Stimulated activated naive CD8-positive, alpha-beta T cell treated with anti-CD3 and anti-CD28 coated beads, Interleukin-15, amount 100 ng/mL, for 72 hours (primary cell): ENCODE data around the gene NOP14.

ENCODE experiments used
- ATAC-seq: fragments of 150-1000 bp; cut with Tn5 transposase; 2 replicates; pipeline ENCODE4 v1.10.0; 2021; ENCODE audit warnings: mild to moderate bottlenecking, moderate library complexity
- DNase-seq, 2 donors: peaks; one replicate each; pipeline ENCODE4 v3.0.0; 2021 to 2022
- H3K27ac Mint-ChIP-seq, 2 donors: one replicate each; pipeline ENCODE4 v1.8.0; 2022; ENCODE audit warnings: mild to moderate bottlenecking in 2 of 2, mixed read lengths in 2 of 2, moderate library complexity in 2 of 2
- H3K27me3 Mint-ChIP-seq: one replicate; pipeline ENCODE4 v1.8.0; 2022; ENCODE audit warnings: mixed read lengths
- H3K4me1 Mint-ChIP-seq: one replicate; pipeline ENCODE4 v1.8.0; 2022; ENCODE audit warnings: mild to moderate bottlenecking, mixed read lengths
- H3K4me3 Mint-ChIP-seq, 2 donors: one replicate each; pipeline ENCODE4 v1.8.0; 2022; ENCODE audit warnings: mild to moderate bottlenecking in 2 of 2, mixed read lengths in 2 of 2, moderate library complexity in 1 of 2
- H3K9me3 Mint-ChIP-seq, 2 donors: one replicate each; pipeline ENCODE4 v1.8.0; 2022; ENCODE audit warnings: mixed read lengths in 2 of 2

The NOP14 gene

DNA sequence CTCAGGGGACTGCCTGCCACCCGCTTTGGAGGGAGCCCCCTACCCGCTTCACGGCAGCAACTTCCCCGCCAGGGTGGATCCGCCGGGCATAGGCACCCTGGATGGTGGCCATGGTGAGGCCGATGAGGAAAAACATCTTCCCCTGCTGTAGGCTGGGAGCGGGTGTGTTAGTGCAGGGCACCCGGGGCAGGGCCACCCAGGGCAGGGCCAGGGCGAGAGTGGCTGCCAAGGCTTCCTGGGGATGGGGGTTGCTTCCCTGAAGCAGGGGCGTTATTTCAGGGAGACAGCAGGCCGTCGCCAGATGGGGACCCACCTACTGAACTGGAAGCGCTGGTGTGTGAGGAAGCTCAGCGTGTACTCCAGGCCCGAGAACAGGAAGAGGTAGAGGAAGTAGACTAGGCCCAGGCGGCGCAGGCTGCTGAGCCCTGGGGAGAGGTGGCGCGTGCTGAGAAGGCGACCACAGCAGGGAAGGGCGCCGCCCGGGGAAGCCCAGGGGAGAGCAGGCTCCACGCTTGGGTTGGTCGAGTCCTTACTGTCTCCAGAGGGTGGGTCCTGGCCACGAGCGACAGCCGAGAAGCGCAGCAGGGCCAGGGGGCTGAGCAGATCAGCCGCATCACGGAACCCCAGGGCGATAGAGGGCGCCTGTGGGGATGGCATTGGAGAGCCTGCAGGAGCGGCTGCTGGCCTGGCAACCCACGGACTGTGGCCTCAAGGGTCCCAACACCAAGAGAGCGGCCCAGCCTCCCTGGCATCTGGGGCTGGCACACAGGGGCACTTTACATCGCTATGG lies 31.5 kb downstream of the NOP14 start:
- peak; percentile 43 for ATAC-seq
- Mint-ChIP-seq H3K4me1 (peaks cover 50% of the 10 kb centered on the region), H3K27ac (peak overlapping the region; percentile 59 to 72), H3K4me3 (peak overlapping the region; percentile 90 to 93), H3K9me3 (no peaks in the 10 kb centered on the region), H3K27me3 (no peaks in the 10 kb centered on the region)
- peak; percentile 49 to 66 for DNase-seq

DNA sequence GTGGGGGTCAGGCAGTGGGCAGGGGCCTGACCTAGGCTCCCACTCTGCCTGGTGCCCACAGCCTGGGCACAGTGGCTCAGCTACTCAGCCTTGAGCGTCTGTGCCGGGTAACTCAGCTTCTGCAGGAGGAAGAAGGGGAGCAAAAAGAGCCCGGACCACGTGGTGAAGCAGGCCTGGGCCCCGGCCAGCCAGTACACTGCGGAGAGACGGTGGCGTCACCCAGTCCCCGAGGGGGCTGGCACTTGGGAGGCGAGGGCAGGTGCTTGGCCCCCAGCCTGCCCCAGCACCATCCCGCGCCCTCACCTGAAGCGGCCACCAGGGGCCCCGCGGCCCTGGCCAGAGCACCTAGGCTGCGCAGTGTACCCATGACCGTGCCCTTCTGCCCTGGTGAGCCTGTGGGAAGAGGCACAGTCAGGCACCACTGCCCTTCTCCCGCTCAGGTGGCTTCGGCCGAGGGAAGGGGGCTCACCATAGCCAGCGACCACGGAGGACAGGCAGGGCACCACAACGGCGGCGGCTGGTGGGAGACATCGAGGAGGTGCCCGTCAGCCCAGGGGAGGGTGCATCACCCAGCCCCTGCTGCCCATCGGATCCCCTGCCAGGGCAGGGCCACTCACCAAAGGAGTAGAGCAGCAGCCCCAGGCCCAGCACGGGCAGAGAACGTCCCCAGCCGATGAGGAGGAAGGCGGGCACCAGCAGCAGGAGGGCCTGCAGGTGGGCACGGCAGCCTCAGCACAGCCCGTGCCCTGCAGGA lies 32.3 kb downstream of the NOP14 start:
- Mint-ChIP-seq H3K27me3 (no peaks in the 10 kb centered on the region), H3K4me3 (peak overlapping the region in 1 of 2 donors; percentile 93), H3K9me3 (no peaks in the 10 kb centered on the region), H3K4me1 (peaks cover 42% of the 10 kb centered on the region), H3K27ac (peak overlapping the region; percentile 59 to 72)
- no peak for ATAC-seq
- DNase-seq: no peak

DNA sequence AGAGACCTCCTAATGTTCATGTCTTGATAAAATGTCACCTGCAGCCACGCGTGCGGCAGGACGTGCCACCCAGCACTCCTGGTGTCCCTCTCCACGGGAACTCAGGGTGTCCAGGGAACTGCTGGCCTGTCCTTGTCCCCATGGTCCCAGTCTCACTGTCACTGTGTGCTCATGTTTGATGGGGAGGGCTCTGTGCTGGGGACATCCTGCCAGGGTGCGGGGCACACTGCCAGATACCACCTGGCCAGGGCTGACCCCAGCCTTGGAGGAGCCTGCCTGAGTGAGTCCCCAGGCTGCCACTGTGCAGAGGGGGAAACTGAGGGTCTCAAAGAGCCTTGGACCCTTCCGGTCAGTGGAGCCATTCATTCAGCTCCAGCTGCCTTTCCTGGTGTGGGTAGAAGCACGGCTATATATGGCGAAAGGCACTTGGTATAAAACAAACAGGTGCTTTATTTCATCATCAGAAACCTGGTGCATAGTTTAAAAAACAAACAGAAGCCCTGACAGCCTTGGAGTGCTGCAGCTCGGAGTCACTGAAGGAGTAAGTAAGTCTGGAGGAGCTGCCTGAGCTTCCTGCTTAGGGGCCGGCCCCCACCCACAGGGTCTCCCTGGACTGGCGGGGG lies 33.0 kb downstream of the NOP14 start:
- DNase-seq (no peak), ATAC-seq (no peak)
- Mint-ChIP-seq H3K9me3 (no peaks in the 10 kb centered on the region), H3K27ac (no peak overlapping the region), H3K4me1 (peaks cover 35% of the 10 kb centered on the region), H3K27me3 (no peaks in the 10 kb centered on the region), H3K4me3 (peak overlapping the region in 1 of 2 donors; percentile 13)

DNA sequence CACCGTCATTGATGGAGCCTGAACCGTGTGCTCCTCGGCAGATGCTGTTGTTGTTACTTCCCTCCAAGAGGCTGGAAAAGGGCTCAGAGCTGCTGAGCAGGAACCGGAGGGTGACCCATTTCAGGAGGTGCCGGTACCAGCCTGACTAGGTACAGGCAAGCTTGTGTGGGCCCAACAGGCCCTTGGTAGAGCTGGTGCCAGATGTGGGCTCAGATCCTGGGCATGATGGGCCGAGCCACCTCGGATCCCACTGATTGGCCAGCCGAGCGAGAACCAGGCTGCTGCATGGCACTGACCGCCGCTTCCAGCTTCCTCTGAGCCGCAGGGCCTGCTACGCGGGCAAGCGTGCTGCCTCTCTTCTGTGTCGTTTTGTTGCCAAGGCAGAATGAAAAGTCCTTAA lies 33.7 kb downstream of the NOP14 start:
- no peak overlapping the region for H3K4me3 Mint-ChIP-seq
- ATAC-seq: no peak
- no peak for DNase-seq
- H3K27ac Mint-ChIP-seq: peak overlapping the region in 1 of 2 donors; percentile 48
- no peaks in the 10 kb centered on the region for H3K9me3 Mint-ChIP-seq
- peaks cover 35% of the 10 kb centered on the region for H3K4me1 Mint-ChIP-seq
- no peaks in the 10 kb centered on the region for H3K27me3 Mint-ChIP-seq

DNA sequence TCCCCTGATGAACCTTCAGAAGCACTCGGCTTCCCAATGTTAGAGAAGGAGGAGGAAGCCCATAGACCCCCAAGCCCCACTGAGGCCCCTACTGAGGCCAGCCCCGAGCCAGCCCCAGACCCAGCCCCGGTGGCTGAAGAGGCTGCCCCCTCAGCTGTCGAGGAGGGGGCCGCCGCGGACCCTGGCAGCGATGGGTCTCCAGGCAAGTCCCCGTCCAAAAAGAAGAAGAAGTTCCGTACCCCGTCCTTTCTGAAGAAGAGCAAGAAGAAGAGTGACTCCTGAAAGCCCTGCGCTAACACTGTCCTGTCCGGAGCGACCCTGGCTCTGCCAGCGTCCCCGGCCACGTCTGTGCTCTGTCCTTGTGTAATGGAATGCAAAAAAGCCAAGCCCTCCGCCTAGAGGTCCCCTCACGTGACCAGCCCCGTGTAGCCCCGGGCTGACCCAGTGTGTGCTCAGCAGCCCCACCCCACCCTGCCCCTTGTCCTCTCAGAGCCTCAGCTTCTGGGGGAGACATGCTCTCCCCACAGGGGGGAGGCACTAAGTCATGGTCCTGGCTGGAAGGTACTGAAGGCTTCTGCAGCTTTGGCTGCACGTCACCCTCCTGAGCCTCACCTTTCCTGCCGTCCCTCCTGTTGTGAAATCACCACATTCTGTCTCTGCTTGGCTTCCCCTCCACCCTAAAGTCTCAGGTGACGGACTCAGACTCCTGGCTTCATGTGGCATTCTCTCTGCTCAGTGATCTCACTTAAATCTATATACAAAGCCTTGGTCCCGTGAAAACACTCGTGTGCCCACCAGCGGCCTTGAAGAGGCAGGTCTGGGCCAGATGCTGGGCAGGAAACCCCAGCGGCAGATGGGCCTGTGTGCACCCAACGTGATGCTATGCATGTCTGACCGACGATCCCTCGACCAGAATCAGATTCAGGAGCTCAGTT lies 34.7 kb downstream of the NOP14 start:
- no peaks in the 10 kb centered on the region for H3K27me3 Mint-ChIP-seq
- no peak overlapping the region for H3K4me3 Mint-ChIP-seq
- ATAC-seq (no peak), DNase-seq (no peak)
- H3K9me3 Mint-ChIP-seq: no peaks in the 10 kb centered on the region
- peaks cover 38% of the 10 kb centered on the region for H3K4me1 Mint-ChIP-seq
- peak overlapping the region in 1 of 2 donors; percentile 71 for H3K27ac Mint-ChIP-seq

DNA sequence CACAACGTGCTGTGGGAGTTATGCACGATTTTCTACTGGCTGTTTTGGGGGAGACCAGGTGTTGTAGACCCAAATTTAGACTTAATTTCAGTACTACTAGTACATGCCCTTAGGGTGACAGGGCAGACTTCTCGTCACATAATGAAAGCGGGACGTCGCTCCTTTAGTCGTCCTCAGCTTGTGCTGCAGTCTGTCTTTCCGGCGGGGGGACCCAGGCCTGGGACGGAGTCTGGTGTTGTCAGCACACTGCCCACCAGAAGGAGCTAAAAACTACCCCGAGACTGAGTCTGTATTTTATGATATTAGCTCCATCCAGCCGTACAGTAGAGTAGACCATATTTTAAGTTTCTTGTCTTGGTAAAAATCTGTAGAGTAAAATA lies 35.5 kb downstream of the NOP14 start:
- Mint-ChIP-seq H3K9me3 (no peaks in the 10 kb centered on the region), H3K27me3 (no peaks in the 10 kb centered on the region), H3K27ac (no peak overlapping the region), H3K4me1 (peaks cover 38% of the 10 kb centered on the region), H3K4me3 (no peak overlapping the region)
- ATAC-seq (no peak), DNase-seq (no peak)

DNA sequence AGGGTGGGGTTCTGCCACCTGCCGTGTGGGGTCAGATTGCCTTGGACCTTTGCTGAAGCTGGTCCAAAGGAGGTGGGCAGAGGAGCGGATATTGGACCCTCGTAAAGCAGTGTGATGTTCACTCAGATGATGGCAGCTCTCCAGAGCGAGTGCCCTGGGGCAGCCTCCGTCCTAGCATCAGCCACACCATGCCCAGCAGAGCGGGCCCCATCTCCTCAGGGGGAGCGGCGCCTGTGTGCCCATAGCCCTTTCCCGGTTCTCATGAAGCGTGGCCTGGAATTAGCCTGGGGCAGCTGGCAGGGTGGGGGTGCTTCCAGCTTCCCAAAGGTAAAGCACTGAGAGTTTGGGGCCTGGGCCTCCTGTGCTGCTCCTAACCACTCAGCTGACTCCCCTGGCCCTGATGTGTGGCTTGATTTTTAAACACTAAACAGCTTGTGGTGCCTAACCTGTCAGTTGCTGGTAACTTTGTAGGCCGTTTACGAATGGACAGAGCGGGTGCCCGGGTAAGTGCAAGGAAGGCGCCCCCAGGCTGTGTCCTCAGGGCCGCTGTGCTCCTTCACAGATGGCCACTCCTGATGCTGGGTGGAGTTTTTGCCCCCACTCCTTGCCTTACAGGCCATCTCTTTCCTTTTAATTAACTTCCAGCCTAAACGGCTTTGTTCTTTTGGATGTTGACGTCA lies 36.0 kb downstream of the NOP14 start:
- H3K27ac Mint-ChIP-seq: peak overlapping the region in 1 of 2 donors; percentile 76
- DNase-seq (no peak), ATAC-seq (no peak)
- peaks cover 38% of the 10 kb centered on the region for H3K4me1 Mint-ChIP-seq
- H3K4me3 Mint-ChIP-seq: no peak overlapping the region
- no peaks in the 10 kb centered on the region for H3K27me3 Mint-ChIP-seq
- H3K9me3 Mint-ChIP-seq: no peaks in the 10 kb centered on the region

DNA sequence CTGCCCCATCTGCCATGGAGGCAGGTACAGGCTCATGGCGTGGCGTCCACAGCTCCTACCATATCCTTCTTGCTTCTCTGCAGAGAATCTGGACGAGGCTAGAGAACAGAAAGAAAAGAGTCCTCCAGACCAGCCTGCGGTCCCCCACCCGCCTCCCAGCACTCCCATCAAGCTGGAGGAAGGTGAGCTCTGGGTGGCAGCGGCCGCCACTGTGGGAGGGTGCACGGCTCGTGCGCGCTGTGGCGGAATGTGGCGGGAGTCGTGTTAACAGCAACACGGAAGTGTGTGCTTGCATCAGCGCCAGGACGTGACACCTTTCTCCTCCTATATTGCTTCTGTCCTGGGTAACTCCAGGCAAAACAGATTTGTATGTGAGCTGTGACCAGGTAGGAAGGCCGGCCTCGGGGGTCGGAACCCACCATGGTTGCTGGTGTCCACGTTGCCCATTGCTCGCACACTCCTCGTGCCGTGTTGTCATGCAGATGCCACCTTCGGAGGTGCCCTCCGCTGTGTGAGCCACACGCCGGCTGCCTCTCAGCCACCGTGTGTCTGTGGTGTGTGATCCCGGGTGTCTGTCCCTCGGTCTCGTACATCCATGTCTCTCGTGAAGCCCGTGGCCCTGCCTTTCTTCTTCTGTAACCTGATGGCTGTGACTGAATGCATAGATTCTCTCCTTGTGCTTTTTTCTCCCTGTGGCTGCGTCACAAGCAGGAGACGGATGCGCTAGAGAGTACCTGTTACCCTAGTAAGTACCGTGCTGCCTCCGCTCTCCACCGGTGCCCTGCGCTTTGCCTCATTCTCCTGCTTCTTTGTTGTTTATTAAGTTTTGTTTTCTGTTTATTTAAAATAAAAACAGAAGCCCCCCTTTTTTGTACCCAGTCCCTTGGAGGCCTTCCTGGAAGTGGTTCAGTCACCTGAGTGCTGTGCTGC lies 37.0 kb downstream of the NOP14 start:
- Mint-ChIP-seq H3K4me1 (peaks cover 38% of the 10 kb centered on the region), H3K27ac (peak overlapping the region; percentile 11 to 76), H3K9me3 (no peaks in the 10 kb centered on the region), H3K27me3 (no peaks in the 10 kb centered on the region), H3K4me3 (no peak overlapping the region)
- no peak for ATAC-seq
- no peak for DNase-seq

DNA sequence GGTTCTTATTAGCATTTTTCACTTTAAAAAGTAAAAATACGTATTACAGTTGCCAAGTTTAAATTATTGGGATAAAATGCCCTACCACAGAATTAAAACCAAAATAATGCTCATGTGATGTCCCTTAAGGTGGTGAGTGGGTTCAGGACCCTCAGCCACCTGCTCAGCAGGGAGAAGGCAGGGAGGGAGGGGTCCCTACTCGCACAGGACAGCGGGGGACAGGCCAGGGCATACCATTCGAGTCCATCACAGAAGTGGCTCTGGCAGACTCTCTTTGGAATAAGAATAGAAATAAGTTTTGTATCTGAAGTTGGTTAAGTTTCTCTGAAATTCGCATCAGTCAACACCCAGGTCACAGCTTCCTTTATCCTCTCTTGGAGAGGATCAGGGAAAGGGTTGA lies 37.7 kb downstream of the NOP14 start:
- H3K9me3 Mint-ChIP-seq: no peaks in the 10 kb centered on the region
- no peak for DNase-seq
- H3K4me1 Mint-ChIP-seq: peaks cover 38% of the 10 kb centered on the region
- H3K27me3 Mint-ChIP-seq: no peaks in the 10 kb centered on the region
- H3K4me3 Mint-ChIP-seq: no peak overlapping the region
- no peak for ATAC-seq
- no peak overlapping the region for H3K27ac Mint-ChIP-seq

DNA sequence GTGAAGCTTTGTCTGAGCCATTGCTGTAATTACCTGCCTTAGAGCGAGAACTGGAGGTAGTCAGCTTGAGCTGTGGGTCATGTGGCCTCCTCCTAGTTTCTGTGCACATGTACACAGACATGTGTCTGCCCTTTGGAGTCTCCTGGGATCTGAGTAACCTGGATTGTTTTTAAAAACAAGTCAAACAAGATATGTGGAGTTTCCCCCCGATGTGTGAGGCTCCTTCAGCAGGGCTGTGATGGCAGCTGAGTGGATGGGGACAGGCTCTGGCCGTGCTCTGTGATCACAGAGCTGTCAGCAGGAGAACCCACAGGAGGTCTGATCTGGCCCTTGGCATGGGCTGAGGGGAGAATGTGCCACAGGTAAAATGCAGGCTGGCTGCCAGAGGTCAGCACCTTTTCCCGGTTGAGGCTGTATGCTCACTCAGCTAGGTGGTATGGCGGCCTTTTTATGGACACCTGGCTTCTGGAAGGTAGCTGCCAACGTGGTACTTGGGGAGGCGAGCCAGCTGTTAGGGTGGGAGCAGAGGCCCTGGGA lies 38.4 kb downstream of the NOP14 start:
- Mint-ChIP-seq H3K4me3 (no peak overlapping the region), H3K4me1 (peaks cover 41% of the 10 kb centered on the region), H3K27ac (peak overlapping the region; percentile 23 to 91), H3K9me3 (peaks cover 3 to 4% of the 10 kb centered on the region in 2 donors), H3K27me3 (no peaks in the 10 kb centered on the region)
- DNase-seq (no peak), ATAC-seq (no peak)

DNA sequence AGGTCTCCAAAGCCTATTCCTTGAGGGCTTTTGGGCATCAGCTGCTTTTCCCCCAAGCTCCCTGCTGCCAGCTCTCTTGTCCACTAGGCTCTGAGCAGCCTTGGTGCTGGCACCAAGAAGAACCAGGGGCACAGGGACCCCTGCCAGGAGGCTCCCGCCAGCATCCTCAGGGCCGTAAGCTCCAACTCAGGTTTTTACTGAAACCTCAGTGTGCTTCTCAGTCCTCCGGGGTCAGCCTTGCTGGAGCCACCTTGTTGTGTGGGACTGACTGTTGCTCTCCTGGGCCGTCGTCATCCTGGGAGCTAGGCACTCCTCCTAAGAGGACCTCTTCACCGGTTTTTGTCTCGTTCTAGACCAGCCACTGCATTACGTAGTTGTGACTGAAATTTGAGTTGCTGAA lies 38.9 kb downstream of the NOP14 start:
- Mint-ChIP-seq H3K27ac (peak overlapping the region in 1 of 2 donors; percentile 91), H3K27me3 (no peaks in the 10 kb centered on the region), H3K9me3 (peaks cover 7 to 8% of the 10 kb centered on the region in 2 donors), H3K4me1 (peaks cover 46% of the 10 kb centered on the region), H3K4me3 (no peak overlapping the region)
- DNase-seq (no peak), ATAC-seq (no peak)

DNA sequence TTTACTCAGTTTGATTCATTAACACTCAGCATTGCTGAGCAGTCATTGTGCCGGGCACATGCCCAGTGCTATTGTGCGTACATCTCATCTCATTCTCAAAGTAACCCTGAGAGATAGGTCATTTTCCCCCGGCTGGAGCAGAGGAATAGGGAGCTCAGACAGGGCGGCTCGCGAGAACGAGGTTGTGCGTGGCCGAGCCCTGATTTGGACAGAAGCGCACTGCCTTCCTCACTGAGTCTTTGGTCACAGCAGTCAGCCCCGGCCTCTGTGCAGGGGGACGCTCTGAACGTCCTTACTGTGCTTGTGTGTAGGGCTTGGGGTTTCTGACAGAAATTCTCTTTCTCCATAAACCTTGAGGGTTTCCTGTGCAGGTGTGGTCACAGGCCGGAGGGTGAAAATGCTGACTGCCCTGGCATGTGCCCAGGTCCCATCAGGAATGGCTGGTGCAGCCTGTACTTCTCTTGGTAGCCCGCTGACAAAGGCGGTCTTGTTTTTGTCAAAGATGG lies 39.5 kb downstream of the NOP14 start:
- DNase-seq (no peak), ATAC-seq (no peak)
- peaks cover 46% of the 10 kb centered on the region for H3K4me1 Mint-ChIP-seq
- H3K27ac Mint-ChIP-seq: peak overlapping the region; percentile 68 to 94
- peaks cover 7 to 9% of the 10 kb centered on the region in 2 donors for H3K9me3 Mint-ChIP-seq
- H3K27me3 Mint-ChIP-seq: no peaks in the 10 kb centered on the region
- peak overlapping the region in 1 of 2 donors; percentile 42 for H3K4me3 Mint-ChIP-seq

DNA sequence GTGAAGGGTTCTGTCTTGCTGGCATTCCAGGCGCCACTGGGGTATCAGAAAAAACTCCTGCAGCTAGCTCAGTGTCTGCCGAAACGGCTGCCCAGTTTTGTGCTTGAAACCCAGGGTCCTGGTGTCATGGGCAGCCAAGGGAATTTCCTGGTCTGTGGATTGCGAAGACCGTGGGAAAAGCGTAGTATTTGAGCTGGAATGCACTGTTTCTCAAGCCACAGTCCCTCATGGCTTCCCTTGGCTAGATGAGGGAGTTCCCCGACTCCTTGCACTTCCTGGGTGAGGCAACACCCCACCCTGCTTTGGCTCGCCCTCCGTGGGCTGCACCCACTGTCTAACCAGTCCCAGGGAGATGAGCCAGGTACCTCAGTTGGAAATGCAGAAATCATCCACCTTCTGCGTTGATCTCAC lies 40.1 kb downstream of the NOP14 start:
- Mint-ChIP-seq H3K27ac (peak overlapping the region; percentile 68 to 94), H3K27me3 (no peaks in the 10 kb centered on the region)
- no peak for DNase-seq

More for the DNA sequence above, 40.1 kb downstream of the NOP14 start:
- ATAC-seq: no peak
- peaks cover 49% of the 10 kb centered on the region for H3K4me1 Mint-ChIP-seq
- peak overlapping the region in 1 of 2 donors; percentile 42 for H3K4me3 Mint-ChIP-seq
- peaks cover 7 to 9% of the 10 kb centered on the region in 2 donors for H3K9me3 Mint-ChIP-seq
